Measurements from ENCODE around the gene HPS4.
"Not testable (repeated sequence)": the region's sequence is repeated elsewhere in the genome, so short reads cannot be mapped to it uniquely, and the experiment has no call there.

Gene HPS4

GRCh38 chr22:26447584-26448329, 35.8 kb downstream of the HPS4 start:
- FAIRE-seq (no peak), DNase-seq (ENCODE audit: insufficient read length, low spot score) (no peak)
- TF ChIP-seq POU2F2 (IDR thresholded peaks at IDR 0.05; ENCODE audit: low read depth, low read length) (no peak), SPI1 (IDR thresholded peaks at IDR 0.05; ENCODE audit: low read depth, low read length) (no peak), POLR2A (IDR thresholded peaks at IDR 0.05; ENCODE audit: low read depth, low read length) (no peak), POLR2AphosphoS5 (IDR thresholded peaks at IDR 0.05; ENCODE audit: low read depth, low read length) (no peak), PAX5 (IDR thresholded peaks at IDR 0.05; ENCODE audit: insufficient read depth, low read length, severe bottlenecking) (no peak), TAF1 (IDR thresholded peaks at IDR 0.05; ENCODE audit: low read depth, low read length) (no peak)

- FAIRE-seq (no peak), DNase-seq (ENCODE audit: insufficient read length, low spot score) (no peak)
- TF ChIP-seq TAF1 (IDR thresholded peaks at IDR 0.05; ENCODE audit: low read depth, low read length) (no peak), POLR2A (IDR thresholded peaks at IDR 0.05; ENCODE audit: low read depth, low read length) (no peak), PAX5 (IDR thresholded peaks at IDR 0.05; ENCODE audit: insufficient read depth, low read length, severe bottlenecking) (no peak), POLR2AphosphoS5 (IDR thresholded peaks at IDR 0.05; ENCODE audit: low read depth, low read length) (no peak), POU2F2 (IDR thresholded peaks at IDR 0.05; ENCODE audit: low read depth, low read length) (no peak), SPI1 (IDR thresholded peaks at IDR 0.05; ENCODE audit: low read depth, low read length) (no peak)
Measured at GRCh38 chr22:26446808-26447515, 36.6 kb downstream of the HPS4 start.

- FAIRE-seq: no peak
Measured at GRCh38 chr22:26445577-26446275, 37.9 kb downstream of the HPS4 start.

GRCh38 chr22:26444777-26445176, 38.8 kb downstream of the HPS4 start:
- TF ChIP-seq POLR2AphosphoS5 (IDR thresholded peaks at IDR 0.05; ENCODE audit: low read depth, low read length): no peak
- TF ChIP-seq POLR2A (IDR thresholded peaks at IDR 0.05; ENCODE audit: low read depth, low read length): no peak
- no peak for TF ChIP-seq PAX5 (IDR thresholded peaks at IDR 0.05; ENCODE audit: insufficient read depth, low read length, severe bottlenecking)
- no peak for TF ChIP-seq POU2F2 (IDR thresholded peaks at IDR 0.05; ENCODE audit: low read depth, low read length)
- TF ChIP-seq TAF1 (IDR thresholded peaks at IDR 0.05; ENCODE audit: low read depth, low read length): no peak
- no peak for TF ChIP-seq SPI1 (IDR thresholded peaks at IDR 0.05; ENCODE audit: low read depth, low read length)
- DNase-seq (ENCODE audit: insufficient read length, low spot score): no peak
- no peak for FAIRE-seq

More at GRCh38 chr22:26445577-26446275, 37.9 kb downstream of the HPS4 start:
- no peak for DNase-seq (ENCODE audit: insufficient read length, low spot score)
- TF ChIP-seq POU2F2 (IDR thresholded peaks at IDR 0.05; ENCODE audit: low read depth, low read length): no peak
- TF ChIP-seq POLR2A (IDR thresholded peaks at IDR 0.05; ENCODE audit: low read depth, low read length): no peak
- TF ChIP-seq SPI1 (IDR thresholded peaks at IDR 0.05; ENCODE audit: low read depth, low read length): no peak
- TF ChIP-seq TAF1 (IDR thresholded peaks at IDR 0.05; ENCODE audit: low read depth, low read length): no peak
- TF ChIP-seq POLR2AphosphoS5 (IDR thresholded peaks at IDR 0.05; ENCODE audit: low read depth, low read length): no peak
- no peak for TF ChIP-seq PAX5 (IDR thresholded peaks at IDR 0.05; ENCODE audit: insufficient read depth, low read length, severe bottlenecking)

GRCh38 chr22:26443901-26444690, 39.5 kb downstream of the HPS4 start:
- DNase-seq (ENCODE audit: insufficient read length, low spot score) (no peak), FAIRE-seq (peak; percentile 35)
- TF ChIP-seq POLR2AphosphoS5 (IDR thresholded peaks at IDR 0.05; ENCODE audit: low read depth, low read length) (no peak), POU2F2 (IDR thresholded peaks at IDR 0.05; ENCODE audit: low read depth, low read length) (no peak), POLR2A (IDR thresholded peaks at IDR 0.05; ENCODE audit: low read depth, low read length) (no peak), TAF1 (IDR thresholded peaks at IDR 0.05; ENCODE audit: low read depth, low read length) (no peak)

- TF ChIP-seq SPI1 (IDR thresholded peaks at IDR 0.05; ENCODE audit: low read depth, low read length) (peak; percentile 49), POLR2A (IDR thresholded peaks at IDR 0.05; ENCODE audit: low read depth, low read length) (no peak)
- DNase-seq (ENCODE audit: insufficient read length, low spot score): no peak
- no peak for FAIRE-seq
Measured at GRCh38 chr22:26442086-26442756, 41.4 kb downstream of the HPS4 start.

GRCh38 chr22:26439559-26439958, 44.0 kb downstream of the HPS4 start:
- FAIRE-seq (no peak), DNase-seq (ENCODE audit: insufficient read length, low spot score) (no peak)
- TF ChIP-seq POLR2AphosphoS5 (IDR thresholded peaks at IDR 0.05; ENCODE audit: low read depth, low read length) (no peak), POLR2A (IDR thresholded peaks at IDR 0.05; ENCODE audit: low read depth, low read length) (no peak), SPI1 (IDR thresholded peaks at IDR 0.05; ENCODE audit: low read depth, low read length) (no peak), POU2F2 (IDR thresholded peaks at IDR 0.05; ENCODE audit: low read depth, low read length) (no peak), PAX5 (IDR thresholded peaks at IDR 0.05; ENCODE audit: insufficient read depth, low read length, severe bottlenecking) (no peak), TAF1 (IDR thresholded peaks at IDR 0.05; ENCODE audit: low read depth, low read length) (no peak)

- not testable (repeated sequence) for FAIRE-seq; DNase-seq (ENCODE audit: insufficient read length, low spot score)
Measured at GRCh38 chr22:26438776-26439175, 44.8 kb downstream of the HPS4 start.
